ENCODE measurements around the gene PRODH2. TPM values are rescaled to one million over a fixed set of nuclear protein-coding genes. Genes with fewer than 3 reads are reported as not detected.
"Not testable (repeated sequence)": the region's sequence is repeated elsewhere in the genome, so short reads cannot be mapped to it uniquely, and the experiment has no call there.

The PRODH2 gene
- polyA plus RNA-seq, 5 donors: 0.21 to 1.0 TPM; not detected in 3

DNA sequence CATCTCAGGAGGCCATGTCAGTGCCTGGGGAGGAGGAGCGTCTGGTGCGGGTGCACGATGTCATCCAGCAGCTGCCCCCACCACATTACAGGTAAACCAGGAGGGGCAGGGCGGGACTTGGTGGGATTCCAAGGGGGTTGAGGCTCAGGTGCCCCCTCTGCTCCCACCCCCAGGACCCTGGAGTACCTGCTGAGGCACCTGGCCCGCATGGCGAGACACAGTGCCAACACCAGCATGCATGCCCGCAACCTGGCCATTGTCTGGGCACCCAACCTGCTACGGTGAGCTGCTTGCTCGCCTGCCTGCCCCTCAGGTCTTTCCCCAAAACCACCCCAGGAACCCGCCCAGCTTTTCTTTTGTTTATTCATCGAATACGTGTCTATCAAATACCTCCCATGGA, 30.1 kb downstream of the PRODH2 start:
- no peak for DNase-seq

DNA sequence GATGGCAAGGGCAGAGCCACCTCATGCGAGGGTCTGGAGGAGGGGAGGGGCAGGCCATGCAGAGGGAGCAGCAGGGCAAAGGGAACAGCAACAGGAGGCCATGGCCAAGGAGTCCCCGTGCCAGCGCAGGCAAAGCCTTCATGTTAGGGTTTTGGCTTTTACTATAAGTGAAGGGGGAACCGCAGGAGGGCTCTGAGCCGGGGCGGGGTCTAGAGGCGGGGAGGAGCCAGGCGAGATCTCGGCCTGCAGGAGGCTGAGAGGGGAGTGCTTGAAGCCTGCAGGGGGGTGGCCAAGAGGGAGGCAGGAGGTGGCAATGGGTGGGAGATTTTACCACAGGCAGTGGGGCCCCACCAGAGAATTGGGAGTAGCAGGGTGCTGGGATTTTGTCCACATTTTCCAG, 31.0 kb downstream of the PRODH2 start:
- no peak for DNase-seq

DNA sequence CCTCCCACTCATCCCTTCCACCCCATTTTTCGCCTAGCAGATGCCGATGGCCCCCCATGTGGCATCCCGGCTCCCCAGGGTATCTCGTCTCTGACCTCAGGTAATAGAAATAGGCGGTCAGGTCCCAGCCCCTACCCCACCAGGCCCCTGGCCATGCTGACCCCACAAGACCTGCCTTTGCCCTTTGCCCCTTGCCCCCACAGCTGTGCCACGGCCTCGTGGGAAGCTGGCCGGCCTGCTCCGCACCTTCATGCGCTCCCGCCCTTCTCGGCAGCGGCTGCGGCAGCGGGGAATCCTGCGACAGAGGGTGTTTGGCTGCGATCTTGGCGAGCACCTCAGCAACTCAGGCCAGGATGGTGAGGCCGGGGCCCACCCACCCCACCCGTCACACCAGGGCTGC, 31.9 kb downstream of the PRODH2 start:
- no peak for DNase-seq

DNA sequence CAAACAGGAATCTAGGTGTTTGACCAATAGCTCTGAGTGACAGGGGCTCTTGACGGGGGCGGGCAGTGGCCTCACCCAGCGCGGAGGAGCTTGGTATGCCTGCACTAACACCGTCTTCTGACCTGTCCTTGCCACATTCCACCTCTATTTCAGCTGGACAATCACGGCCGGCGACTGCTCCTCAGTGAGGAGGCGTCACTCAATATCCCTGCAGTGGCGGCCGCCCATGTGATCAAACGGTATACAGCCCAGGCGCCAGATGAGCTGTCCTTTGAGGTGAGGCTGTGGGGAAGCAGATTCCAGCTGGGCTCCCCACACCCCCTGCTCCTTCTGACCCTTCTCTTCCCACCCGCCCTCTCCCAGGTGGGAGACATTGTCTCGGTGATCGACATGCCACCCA, 32.6 kb downstream of the PRODH2 start:
- DNase-seq: no peak

DNA sequence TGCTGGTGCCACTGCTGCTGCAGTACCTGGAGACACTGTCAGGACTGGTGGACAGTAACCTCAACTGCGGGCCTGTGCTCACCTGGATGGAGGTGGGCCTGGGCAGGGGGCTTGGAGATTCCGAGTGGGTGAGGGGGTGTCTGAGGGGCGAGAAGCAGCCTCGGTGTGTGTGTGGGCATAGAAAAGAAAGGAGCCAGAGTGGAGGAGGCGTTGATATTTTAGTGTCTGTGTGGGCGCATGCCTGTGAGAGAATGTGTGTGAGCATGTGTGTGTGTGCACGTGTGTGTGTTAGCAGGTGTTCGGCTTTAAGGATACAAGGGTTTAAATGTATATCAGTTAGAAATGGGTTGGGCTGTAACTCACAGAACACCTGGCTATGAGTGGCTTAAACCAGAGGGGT, 33.6 kb downstream of the PRODH2 start:
- DNase-seq: no peak

DNA sequence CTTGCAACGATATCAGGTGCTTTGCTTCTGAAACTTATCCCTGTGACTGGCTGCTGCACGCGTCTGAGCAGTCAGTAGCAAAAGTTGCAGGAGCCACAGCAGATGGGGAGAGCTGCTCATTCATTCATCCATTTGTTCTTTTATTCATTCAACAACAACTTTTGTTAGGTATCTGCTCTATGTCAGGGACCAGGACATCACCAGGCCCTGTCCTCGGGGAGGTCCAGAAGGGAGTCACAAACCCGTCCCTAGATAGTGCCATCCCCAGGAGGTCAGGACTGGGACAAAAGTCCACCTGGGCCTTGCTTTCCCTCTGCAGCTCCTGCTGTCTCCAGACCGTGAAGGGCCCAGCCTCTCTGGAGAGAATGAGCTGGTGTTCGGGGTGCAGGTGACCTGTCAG, 34.7 kb downstream of the PRODH2 start:
- DNase-seq: no peak

DNA sequence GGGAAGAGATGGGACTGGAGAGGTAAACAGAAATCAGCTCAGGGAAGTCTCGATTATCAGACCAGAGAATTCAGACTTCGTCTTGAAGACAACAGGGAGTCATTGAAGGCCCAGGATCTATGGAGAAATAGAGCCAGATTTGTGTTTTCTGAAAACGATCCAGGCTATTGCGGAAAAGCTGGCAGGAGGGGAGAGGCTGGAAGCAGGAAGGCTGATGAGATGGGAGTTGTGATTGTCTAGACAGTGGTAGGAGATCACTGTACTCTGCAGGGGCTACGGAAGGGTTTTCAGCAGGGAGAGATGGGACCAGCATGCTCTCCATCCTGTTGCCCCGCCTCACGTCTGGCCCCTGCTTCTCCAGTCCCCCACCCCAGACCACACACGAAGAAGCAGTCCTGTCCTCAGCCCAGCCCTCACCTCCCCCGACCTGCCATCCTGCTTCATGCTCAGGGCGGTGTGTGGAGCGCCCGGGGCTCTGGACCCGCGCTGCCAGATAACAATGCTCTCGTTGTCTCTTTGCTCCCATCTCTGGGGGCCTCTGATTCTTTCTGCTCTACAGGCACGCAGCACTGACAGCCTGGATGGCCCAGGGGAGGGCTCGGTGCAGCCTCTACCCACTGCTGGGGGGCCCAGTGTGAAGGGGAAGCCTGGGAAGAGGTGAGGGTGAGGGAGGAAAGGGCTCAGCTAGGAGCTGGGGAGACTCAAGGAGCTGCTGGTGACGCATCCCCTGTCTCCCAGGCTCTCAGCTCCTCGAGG, 35.4 kb downstream of the PRODH2 start:
- DNase-seq: peak in 1 of 2 donors; percentile 15

DNA sequence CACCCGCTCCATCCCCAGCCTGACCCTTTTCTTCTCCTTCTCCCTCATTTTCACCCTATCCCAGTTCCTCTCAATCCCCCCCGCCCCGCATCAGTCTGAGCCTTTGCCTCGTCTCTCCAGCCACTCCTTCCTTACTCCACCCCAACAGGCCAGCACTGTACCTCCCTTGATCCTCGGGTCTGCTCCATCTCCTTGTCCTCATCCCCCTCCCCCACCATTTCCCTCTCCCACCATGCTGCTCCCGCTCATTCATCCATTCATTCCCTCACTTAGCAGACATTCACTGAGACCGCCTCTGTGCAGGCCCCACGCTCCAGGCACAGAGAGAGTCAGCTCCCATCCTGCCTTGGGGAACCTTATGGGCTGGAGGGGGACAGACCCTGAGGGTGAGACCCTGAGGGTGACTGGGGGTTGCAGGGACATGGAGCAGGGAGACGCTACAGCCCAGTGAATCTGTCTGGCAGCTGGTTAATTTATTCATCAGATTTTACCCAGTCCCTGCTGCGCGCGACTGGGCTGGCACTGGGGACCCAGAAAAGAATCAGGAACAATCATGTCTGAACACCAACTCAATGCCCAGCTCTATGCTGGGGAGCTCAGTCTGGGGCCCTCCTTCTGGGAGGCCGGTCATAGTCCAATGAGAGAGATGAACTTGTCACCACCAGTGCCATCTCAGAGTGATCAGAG, 36.4 kb downstream of the PRODH2 start:
- DNase-seq: no peak

DNA sequence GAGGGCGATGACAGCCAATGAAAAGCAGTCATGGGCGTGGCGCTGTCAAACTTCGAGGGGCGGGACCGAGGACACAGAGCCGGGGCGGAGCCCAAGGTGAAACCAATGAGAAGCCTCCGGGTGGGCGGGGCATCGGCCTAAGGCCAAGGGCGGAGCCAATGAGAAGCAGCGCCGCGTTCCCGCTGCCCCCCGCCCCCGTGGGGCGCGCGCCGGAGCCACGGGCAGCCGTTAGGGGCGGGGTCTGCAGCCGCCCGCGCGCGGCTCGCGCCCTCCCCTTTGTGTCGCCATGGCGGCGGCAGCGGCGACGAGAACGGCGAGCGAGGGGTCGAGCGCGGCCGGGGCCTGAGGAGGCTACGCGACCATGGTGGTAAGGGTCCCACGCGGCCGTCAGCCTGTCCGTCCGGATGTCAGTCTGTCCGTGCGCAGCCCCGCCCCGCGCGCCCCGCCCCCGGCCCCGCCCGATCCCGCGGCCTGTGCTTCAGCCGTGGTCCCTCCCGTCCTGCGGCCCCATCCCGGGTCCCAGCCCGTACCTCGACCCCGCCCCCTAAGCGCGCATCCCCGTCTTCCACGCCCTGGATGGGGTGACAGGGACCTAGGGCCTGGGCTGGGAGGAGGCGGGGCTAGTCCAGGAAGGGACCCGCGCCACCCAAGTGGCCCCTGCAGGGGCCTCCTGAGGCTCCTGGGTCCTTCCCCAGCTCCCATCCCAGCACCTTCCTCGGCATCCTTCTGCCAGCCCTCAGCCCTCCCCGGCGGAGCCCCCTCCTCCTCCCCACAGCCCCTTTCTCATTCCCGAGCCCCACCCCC, 37.1 kb downstream of the PRODH2 start, which contains the start of gene ARHGAP33:
TSS of gene ARHGAP33 (plus strand) at position 267 of the 804 bp plus-strand sequence. CDS start at position 362, 95 bp downstream.
- peak; percentile 97 to 98 for DNase-seq

DNA sequence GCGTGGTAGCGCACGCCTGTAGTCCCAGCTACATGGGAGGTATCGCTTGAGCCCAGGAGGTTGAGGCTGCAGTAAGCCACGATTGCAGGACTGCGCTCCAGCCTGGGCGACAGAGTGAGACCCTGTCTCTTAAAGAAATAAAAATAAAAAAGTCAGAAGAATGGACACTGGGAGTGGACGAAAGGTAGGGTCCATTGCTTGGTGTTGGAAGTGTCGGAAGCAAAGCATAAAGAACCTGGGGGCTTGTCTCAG, 37.7 kb downstream of the PRODH2 start:
- DNase-seq: no peak

DNA sequence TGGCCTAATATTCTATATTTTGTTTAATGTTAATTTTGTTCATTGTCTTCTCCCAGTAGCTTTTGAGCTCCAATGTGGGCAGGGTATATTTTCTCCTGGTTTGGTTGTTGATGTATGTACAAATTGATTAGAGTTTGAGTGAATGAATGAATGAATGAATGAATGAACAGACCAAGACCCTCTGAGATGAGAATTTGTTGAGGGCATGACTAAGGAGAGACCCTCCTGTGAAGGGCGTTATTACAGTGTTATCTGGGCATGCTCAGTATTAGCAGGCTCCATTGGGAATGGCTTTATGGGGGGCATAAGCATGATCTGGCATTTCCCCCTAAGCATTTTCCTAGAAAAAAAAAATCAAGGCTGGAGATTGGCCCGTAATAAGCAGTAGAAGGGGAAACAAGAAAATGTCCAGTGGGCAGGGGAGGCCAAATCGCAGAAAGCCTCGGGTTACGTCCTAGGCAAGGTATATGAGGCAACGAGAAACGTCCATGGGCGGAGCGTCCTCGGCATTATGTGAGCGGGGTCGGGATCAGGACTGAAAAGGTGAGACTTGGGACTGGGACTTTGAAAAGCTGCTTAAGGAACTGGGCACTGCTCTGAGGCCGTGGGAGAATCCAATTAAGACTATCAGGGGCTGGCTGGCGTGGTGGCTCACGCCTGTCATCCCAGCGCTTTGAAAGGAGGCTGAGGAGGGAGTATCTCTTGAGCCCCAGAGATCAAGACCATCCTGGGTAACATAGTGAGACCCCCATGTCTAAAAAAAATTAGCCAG, 38.2 kb downstream of the PRODH2 start:
- no peak for DNase-seq

DNA sequence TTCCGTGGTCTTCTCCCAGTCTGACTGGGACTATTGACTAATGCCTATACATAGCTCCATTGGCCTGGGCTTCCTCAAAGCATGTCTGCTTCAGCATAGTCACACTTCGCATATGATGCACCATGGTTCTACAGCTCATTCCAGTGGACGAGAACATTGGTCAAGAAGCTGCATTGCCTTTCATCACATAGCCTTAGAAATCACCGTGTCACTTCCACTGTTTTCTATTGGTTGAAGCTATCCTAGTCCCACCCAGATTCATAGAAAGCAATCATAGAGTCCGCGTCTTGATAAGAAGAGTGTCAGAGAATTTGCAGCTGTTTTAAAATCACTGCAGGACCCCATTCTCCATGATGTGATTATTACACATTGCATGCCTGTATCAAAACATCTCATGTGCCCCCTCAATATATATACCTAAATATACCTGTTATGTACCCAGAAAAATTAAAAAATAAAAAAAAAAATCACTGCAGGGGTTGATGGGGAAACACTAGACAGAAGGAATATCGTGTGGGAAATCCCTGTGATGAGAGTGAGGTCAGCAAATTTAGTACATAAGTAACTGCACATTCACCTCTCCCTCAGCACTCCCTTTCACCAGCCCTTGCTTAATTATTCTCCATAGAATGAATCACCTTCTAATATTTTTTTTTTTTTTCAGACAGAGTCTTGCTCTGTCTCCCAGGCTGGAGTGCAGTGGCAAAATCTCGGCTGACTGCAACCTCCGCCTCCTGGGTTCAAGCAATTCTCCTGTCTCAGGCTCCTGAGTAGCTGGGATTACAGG, 39.4 kb downstream of the PRODH2 start:
- DNase-seq: peak in 1 of 2 donors; percentile 23

DNA sequence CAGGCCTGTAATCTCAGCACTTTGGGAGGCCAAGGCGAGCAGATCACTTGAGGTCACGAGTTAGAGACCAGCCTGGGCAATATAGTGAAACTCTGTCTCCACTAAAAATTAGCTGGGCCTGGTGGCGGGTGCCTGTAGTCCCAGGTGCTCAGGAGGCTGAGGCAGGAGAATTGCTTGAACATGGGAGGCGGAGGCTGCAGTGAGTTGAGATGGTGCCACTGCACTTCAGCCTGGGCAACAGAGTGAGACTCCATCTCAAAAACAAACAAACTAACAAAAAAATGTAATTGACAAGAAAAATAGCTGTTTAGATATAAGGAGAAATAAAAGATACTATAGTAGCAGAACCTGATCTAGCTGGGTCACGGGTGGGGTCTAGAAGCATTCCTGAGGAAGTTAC, 40.3 kb downstream of the PRODH2 start:
- not testable (repeated sequence) for DNase-seq

DNA sequence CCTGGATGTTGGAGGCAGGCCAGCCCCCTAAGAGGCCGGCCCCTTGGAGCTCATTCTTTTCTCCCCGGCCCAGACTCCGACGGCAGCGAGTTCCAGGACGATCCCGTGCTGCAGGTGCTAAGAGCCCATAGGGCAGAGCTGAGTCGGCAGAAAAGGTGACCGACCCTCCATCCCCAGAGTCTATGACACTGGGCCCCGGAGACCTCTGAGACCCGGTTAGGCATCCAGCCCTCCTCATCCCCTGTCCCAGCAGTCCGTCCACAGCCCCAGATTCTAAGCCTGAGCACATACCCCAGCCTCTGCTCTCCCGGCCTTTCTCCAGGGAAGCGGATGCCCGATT, 44.6 kb downstream of the PRODH2 start:
- no peak for DNase-seq

DNA sequence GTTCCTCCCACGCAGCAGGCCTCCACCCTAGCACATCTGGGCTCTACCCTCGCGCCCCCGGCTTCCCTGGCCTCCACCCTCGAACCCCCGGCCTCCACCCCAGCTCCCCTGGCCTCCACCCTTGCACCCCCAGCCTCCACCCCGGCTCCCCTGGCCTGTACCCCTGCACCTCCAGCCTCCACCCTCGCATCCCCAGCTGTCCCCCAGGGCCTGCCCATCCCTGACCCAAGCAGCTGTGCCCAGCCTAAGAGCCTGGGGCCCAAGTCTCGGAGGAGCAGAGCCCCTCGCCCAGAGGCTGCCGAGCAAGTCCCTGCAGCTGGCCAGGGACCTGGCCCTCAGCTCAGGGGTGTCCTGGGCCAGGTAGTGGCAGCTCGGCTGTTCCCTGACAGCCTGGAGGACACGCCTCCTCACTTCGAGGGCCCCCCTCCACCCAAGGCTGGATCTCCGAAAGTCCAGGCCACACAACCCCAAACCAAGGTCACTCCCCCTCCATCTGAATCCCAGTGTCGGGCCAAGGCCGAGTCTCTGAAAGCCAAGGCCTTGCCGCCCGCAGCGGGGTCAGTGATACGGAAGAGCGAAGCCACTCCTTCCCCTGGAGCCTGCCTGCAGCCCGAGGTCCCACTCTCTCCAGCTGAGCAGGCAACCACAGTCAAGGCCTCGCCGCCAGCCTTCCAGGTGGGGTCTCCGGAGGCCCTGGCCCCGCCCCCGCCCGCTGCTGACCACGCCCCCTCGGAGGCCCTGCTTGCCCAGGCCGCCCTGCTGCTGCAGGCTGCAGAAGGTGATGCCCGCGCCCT, 45.2 kb downstream of the PRODH2 start:
- peak in 1 of 2 donors; percentile 26 for DNase-seq

DNA sequence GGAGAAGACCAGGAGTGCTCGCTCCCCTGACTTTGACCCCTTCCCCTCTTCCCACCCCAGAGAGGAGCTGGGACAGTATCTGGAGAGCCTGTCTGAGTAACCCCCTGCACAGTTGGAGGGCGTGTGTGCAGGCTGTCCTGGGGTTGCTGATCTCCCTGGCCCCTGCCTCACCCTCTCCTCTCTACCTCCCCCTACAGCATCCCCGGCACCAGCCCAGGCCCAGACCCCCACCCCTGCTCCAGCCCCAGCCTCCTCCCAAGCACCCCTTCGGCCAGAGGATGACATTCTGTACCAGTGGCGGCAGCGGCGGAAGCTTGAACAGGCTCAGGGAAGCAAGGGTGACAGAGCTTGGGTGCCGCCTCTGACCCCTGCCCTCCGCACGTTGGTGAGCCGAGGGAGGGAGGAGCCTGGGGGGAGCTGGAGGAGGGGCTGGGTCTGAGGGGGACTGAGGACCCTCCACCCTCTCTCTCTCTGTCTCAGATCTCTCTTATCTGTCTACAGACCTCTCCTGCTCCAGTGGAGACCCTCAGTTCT, 46.0 kb downstream of the PRODH2 start:
- DNase-seq: no peak

DNA sequence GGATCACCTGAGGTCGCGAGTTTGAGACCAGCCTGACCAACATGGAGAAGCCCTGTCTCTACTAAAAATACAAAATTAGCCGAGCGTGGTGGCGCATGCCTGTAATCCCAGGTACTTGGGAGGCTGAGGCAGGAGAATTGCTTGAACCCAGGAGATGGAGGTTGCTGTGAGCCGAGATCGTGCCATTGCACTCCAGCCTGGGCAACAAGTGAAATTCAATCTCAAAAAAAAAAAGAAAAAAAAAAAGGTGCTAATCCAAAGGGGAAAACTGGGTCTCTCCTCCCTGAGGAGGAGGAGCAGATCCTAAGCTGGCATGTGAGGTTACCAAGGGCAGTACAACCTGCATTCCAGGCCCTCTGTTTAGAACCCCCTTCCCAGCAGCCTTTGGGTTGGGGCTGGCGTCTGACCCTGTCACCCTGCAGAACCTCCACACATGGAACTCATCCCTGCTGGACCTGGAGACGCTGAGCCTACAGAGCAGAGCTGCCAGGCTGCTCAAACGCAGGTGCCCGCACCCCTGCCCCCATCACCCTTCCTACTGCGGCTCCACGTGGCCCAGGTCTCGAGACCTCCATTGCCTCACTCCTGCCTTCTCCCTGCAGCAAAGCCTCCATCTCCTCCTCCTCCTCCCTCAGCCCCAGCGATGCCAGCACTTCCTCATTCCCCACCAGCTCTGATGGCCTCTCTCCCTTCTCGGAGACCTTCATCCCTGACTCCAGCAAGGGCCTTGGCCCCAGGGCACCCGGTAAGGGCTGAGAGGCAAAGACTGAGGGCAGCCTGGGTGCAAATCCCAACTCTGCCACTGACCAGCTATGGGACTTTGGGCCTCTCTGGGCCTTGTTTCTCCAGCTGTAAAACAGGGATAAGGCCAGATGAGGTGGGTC, 48.0 kb downstream of the PRODH2 start:
- no peak for DNase-seq

DNA sequence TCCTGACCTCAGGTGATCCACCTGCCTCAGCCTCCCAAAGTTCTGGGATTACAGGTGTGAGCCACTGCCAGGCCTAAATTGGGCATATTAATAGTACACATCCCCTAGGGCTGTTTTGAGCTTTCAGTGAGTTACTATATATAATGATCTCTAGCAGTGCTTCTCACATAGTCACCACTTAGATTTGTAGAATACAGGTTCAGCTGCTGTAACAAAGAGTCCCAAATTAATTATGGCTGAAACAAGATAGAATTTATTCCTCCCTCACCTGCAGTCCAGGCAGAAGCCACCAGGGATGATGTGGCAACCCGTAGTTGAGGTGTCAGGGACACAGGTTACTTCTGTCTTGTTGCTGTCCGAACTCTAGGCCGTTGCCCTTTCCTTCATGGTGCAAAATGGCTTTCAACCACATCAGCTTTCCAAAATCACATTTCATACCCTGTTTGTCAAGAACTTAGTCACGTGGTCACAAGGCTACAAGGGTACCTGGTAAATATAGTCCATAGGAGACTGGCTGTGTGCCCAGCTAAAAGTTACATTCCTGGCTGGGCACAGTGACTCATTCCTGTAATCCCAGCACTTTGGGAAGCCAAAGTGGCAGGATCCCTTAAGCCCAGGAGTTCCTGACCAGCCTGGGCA, 51.8 kb downstream of the PRODH2 start:
- DNase-seq: no peak

DNA sequence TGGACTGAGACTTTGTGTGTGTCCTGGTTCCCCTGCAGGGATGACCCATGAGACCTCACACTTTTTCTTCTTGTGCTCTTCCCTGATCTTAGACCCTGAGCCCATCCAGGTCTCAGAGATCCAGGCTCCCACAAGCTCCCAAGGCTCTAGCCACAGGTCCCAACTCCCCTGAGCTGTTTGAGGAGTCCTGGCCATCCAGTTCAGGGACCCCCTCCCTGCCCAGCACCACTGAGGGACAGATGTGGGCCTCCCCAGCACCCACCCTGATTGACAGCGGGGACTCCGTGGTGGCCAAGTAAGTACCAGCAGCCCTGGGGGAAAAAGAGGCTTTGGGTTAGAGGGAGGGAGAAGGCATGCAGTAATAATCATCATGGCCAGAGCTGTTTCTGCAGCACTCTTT, 52.9 kb downstream of the PRODH2 start:
- DNase-seq: no peak

Data from right lung (tissue), 5 donors.